GM21619 (cell line): ENCODE data around the gene GRIK1.
"Not testable (repeated sequence)": the region's sequence is repeated elsewhere in the genome, so short reads cannot be mapped to it uniquely, and the experiment has no call there.

Experiments
- ATAC-seq: cut with Tn5 transposase; IDR thresholded peaks from one replicate; pipeline ENCODE4 v1.9.1; 2021; ENCODE audit not compliant: unreplicated experiment

The GRIK1 gene

DNA sequence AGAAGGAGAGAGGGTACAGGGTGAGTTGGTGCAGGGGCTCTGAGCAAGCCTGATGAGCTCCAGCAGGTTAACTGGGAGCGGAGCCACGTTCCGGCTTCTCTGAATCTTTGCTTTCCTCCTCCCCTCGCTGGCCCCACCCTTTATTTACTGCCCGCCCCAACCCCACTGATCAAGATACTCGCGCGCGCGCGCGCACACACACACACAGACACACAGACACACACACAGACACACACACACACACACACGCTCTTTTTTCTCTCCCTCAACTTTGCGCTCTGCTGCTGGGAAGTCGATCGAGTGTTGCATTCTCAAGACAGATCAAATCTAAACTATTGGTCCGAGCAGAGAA, at the start of gene GRIK1:
GRIK1 (minus strand) TSS at position 73 of the 352 bp plus-strand sequence.
- no peak for ATAC-seq

DNA sequence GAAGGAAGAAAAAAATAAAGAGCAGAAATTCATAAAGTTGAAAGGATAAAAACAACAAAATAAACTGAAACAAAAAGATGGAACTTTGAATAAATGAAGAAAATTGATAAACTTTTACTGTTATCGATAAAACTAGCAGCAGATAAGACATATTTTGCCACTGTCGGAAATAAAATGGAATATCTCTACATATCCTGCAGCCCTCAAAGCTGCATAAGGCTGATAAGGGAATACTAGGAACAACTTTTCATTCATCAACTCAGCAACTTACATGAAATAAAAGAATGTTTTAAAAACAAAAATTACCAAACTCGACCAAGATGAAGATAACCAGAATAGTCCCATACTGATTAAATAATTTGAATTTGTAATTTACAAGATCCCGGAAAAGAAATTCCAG, 48.0 kb upstream of the GRIK1 start:
- ATAC-seq = no peak

DNA sequence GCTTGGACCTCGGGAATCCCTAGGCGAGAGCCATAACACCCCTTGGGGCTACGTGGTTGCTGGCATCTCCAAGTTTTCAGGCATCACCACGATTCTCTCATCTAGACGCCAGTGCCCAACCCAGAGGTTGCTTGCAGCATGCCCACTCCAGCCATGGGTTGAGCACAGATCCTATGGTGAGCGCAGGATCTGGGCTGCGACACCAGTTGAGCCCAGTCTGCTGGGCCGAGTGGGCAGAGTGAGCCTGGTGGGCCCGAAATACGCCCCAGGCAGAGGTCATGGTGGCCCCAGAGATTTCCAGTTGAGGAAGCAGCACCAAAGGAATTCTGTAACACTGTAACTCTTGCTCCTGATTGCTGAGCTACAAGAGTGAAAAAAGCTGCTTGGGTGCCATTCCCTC, 46.1 kb upstream of the GRIK1 start:
- ATAC-seq = no peak

DNA sequence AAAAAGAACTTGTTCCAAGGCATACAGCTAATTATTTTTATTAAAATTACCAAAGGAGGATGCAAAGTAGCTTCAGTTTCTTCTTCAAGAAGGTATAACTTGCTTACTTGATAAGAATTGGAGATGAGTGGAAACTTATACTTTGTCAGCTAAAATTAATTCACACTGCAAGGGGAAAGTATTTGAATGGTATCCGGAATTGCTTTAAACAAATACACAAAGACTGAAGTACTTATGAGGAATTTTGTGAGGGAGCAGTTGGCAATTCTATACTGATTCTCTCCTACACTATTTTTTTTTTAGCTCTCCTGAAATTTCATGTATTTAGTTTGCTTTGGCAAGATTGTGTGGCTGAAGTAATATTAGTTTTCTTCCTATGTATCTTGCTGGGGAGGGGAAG, 39.2 kb upstream of the GRIK1 start:
- ATAC-seq = no peak

DNA sequence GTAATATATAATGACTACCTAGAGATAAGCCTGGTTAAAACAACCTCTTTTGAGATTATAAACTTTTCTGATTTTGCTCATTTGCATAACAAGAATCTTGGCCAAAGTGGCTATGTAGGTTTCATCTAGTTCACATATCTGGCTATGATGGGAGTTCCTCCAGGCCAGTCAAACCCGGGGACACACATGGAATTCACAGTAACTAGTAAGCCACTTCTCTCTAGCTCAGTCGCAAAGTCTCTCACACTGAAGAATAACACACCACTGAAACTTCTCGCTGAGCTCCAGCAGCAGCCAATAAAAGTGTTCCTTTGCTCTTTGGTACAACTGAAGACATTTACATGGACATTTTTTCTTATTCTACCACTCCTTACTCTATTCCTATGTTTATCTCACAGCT, 36.0 kb upstream of the GRIK1 start:
- no peak for ATAC-seq

DNA sequence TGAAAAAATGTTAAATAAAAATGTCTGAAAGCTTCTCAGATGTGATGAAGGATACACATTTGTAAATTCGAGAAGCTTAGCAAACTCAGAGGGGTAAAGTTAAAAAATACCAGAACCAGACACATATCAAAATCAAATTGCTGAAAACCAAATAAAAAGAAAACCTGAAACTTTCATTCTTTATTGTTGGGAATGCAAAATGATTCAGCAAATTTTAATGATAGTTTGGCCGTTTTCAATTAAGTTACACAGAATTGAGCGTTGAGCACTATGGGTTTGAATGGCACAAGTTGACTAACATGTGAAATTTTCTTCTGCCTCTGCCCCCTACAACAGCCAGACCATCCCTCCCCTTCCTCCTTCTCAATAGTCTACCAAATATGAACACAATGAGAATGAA, 33.5 kb upstream of the GRIK1 start:
- ATAC-seq = no peak

DNA sequence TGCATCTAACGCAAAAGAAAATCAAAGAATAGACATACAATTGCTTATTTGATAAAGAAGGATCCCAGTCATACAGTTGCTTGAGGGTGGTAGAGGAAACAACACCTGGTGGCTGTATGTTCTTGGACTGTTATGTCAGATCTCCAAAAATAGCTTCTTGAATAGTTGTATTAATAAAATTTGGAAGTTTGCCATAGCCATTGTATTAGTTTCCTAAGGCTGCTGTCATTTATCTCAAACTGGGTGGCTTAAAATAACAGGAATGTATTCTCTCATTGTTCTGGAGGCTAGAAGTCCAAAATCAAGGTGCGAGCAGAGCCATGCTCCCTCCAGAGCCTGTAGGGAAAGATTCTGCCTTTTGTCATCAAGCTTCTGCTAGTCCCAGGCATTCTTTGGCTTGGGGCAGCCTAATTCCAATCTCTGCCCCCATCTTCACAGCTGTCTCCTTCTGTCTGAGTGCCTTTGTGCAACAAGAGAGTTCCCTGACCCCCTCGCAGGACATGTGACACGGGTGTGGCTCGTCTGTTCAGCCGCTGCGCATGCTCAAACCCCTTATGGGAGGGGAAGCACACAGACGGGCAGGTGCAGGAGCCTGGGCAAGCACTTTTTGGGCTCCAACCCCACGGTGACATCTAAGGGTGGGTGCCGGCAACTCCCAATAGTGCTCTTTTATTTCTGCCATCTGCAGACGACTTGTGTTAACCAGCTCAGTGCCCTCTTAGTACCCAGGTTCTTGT, 21.7 kb upstream of the GRIK1 start:
- ATAC-seq = no peak

DNA sequence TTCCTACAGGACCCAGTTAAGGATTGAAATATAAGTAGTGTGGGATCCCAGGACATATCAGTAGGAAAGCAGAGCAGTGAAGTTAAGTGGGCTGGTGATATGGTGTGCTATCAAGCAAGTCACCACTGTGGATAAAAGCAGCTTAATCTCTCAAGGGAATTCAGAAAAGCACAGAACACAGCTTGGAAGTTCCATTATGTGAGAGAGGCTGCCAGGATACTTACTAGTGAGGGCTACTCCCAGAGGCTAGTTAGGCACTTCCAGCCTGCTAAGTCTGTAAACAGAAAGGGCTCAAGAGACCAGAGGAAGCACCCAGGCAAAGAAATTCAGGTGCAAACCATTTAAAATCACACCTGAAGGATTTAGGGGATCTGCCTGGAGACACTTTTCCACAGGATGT, 18.8 kb upstream of the GRIK1 start:
- ATAC-seq = no peak

DNA sequence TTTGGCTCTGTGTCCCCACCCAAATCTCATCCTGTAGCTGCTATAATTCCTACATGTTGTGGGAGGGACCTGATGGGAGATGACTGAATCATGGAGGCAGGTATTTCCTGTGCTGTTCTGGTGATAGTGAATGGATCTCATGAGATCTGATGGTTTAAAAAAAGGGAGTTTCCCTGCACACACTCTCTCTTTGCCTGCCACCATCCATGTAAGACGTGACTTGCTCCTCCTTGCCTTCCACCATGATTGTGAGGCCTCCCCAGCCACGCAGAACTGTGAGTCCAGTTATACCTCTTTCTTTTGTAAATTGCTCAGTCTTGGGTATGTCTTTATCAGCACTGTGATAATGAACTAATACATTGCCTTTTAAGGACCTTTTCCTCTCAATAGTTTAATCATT, 18.2 kb upstream of the GRIK1 start:
- not testable (repeated sequence) for ATAC-seq

DNA sequence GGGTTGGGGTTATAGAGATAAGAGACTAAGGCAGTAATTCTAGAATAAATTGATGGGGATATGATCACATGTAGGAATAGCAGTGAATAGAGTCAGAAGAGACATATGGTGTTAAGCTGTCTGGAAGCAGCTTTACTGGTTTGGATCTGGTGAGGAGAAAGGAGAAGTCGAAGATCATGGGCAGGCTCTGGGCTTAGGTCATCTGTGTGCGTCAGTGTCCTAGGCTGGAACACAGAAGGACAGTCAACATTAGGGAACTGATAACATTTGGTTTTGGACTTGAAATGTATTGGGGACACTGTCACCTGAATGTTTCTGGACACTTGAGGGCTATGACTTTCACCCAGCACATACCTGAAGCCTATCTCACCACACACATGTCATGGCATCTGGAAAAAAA, 13.9 kb upstream of the GRIK1 start:
- no peak for ATAC-seq

DNA sequence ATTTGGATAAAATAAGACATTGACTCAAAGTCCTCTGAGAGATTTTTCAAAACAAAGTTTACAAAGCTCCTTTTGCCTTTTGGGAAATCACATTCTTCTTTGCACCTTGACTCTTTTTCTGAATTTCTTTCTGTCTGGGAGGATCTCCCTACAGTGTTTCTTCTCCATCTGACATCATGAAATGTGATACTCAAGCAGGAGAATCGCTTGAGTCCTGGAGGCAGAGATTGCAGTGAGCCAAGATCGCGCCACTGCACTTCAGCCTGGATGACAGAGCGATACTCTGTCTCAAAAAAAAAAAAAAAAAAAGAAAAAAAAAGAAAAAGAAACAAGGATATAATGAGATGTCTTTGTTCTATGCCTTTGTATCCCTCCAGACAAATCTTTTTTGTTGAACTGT, 13.3 kb upstream of the GRIK1 start:
- ATAC-seq = no peak

DNA sequence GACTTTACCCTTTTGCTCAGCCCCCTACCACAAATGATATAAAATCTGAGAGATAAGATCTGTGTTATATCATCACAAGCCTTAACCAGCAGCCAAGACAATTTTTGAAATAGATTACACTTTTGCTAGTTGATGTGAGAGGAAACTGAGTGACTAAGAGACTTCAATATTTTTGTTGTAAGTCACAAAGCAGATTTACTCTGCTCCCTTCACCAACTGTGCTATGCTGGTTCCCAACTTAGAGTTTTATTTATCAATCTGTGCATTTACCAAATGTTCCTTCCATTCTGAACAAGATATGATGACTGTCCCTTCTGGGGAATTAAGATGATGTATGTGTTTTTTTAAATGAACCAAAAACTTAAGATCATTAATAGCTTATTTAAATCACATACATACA, 12.1 kb upstream of the GRIK1 start:
- no peak for ATAC-seq

DNA sequence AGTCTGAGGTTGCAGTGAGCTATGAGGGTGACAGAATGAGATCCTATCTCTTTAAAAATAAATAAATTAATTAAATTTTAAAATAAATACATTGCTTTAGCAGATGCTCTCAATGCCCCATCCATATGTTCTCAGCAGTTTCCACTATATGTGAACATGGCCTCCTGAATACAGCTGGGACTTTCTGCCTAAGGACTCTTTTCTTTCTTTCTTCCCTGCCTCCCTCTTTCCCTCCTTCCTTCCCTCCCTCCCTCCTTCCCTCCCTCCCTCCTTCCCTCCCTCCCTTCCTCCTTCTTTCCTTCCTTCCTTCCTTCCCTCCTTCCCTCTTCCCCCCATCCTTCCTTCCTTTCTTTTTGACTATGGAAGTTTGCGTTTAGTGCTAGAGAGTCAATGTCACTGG, 10.2 kb upstream of the GRIK1 start:
- ATAC-seq = no peak

DNA sequence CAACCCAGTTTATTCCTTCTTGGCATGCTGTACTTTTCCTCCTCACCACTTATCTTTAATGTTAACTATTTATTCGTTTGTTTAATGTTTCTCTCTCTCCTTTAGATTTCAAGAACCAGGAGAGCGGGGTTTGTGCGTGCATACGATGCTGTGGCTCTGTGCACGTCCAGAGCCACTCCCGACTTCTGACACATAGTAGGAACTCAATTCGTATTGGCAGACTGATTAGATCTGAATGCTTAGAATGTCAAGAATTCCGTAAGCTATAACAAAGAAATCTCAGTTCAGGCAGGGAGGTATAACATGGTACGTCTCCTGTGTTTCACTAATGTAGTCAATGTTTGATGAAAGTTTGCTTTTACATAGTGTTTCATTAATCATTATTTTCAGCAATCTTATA, 7.3 kb upstream of the GRIK1 start:
- no peak for ATAC-seq

DNA sequence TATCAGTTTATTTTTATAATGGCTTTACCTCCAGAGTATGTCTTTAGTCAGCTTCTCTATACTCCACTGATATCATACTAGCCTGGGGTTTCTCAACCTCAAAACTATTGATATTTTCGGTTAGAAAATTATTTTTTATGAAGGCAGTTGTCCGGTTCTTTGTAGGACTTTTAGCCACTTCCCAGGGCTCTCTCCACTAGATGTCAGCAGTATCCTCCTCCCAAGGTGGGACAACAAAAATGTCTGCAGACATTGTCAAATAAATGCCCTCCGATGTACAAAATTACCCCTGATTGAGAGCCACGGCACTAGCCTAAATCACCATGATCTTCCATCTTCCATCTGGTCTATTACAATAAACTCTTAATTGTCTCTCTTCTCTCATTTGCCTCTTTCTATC, 4.1 kb upstream of the GRIK1 start:
- ATAC-seq = no peak

DNA sequence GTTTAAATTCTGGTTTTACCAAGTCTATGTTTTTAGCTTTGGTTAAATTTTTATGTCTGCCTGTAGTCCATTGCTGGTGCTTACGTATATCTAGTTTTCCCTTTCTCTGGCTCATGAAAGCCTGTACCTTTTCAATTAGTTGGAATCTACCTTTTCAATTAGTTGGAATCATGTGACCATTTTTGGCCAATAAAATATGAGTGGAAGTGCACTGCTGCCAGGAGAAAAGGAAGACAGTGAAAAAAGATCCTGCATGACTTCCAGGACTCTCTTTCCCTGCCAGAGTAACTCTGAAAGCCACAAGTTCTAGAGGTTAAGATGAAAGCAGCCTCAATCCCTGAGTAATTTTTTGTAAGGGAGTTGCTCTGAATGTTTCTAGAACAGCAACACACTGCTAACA, 2.2 kb upstream of the GRIK1 start:
- no peak for ATAC-seq

DNA sequence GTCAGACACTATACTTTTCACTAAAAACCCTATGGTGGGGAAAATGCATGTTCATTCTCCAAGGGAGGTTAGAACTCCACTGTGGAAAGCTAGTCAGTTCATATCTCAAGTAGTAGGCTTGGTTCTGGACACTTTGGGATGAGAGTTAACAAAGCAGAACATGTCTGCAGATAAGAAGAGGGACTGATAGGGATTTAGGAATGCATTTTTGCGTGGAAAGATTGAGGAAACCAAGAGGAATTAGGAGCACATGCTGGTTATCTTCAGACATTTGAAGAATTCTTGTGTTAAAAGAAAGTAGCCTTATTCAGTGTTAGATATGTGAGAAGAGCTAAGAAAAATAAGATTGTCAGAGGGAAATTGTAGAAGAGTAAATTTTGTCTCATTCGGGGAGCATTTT, 1.2 kb upstream of the GRIK1 start:
- ATAC-seq = no peak

DNA sequence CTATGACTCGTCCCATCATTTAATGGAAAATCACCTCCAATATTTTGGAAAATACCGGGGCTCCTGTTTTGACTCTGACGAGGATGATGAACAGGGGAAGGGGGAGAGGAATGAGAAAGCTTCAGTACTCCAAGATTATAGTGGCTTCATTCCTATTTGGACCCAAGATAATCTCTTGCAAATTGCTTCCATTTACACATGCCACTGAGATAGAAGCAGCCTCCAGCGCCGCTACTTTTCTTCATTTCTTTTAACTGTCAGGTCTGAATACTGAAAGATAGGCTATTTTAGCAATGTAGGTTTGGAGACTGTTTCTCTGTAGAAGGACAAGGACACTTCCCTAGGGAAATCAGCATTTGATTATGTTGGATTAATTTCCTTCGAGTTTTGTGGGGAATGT, 565 bp upstream of the GRIK1 start:
- ATAC-seq = no peak

DNA sequence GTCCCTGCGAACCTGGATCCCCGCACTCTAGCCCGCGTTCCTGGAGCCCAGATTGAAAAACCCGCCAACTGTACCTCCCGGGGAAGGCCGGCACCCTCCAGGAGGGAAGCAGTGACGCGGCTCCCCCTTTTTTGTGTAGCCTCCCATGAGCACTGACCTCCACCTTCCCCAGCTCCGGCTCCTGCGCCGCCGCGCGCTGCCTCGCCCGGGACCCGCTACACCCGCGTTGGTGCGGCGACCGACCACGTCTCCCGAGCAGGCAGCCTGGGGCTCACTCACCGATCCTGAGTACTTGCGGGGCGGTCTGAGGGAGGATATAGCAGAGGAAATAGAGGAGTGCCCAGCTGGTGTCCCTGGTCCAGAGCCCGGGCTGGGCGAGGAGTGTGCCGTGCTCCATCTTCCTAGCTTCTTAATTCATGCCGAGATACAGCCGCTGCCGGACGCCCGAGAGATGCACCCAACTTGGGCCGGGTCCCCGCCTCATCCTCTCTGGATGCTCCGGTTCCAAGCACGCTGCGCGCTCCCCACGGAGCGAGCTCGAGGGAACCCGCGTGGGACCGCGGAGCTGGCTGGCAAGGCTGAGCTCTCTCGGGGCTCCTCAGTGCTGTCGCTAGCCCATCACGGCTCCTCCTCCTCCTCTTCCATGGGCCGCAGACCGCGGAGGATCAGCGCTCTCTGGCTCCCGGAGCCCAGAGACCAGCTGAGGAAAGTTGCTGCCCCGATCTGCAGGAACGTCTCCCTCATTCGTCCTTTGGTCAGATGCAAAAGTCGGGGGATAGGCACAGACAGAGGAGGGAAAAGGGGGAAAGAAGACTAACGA, 482 bp downstream of the GRIK1 start:
- ATAC-seq = no peak

DNA sequence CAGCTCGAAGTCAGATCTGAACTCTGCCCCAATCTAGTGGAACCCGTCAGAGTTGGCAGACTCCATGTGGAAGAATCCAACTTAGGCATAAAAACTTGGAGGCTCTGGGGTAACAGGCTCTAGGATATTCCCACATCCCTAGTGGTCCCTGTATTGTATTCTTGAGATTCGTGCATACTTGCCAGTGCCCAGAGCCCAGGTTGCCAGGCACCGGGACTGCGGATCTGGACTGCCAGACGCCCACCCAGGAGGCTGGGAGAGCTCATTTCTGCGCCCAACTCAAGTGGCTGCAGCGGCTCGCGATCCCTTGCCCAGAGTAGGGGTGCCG, 1.1 kb downstream of the GRIK1 start:
- ATAC-seq = no peak

DNA sequence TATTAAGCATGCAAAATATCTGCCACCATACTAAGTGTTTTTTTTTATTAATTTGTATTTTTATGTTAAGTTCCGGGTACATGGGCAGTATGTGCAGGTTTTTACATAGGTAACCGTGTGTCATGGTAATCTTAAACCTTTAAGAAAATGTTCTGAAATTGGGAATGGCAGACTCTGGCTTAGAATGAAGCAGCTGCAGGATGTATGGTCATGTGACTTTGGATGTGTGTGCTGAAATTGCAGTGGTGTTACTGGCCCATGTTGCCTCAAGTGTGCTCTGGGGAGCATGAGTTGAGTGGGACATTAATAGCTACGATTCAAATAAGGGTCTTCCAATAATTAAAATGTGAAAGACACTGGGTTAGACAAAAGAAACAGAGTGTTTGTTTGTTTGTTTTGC, 6.7 kb downstream of the GRIK1 start:
- no peak for ATAC-seq

DNA sequence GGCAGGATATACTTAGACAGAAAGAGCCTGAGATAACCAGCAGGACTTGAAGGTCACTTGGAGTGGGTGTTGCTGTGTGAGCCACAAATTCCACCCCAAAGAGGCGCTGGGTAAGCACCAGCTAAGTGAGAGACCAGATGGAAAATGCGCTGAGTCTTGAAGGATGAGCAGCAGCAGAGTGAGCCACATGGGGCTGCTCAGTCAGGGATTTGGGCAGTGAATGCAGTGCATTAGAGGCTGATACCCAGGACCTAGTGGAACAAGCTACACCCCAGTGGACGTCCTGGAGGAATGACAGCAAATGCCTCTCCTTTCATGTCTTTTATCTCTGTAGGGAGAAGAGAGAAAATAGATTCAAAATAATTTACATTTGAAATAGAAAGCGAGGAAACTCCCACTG, 11.3 kb downstream of the GRIK1 start:
- ATAC-seq = no peak

DNA sequence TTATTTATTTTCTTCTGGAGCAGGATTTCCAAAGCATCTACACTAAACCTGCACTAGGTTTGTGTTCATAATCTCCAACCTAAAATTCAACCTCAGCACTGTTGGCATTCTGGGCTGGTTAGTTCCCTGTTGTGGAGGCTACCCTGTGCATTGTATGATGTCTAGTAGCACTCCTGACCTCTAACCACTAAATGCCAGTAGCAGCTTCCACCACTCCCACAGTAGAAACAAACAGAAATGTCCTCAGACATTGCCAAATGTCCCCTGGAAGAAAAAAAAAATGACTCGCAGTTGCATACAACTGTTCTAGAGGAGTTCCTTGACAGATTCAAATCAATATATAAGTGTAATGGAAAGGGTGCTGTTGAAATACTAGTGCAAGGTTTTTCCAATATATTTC, 18.9 kb downstream of the GRIK1 start:
- ATAC-seq = no peak
